Adrenal gland (tissue), 5 donors: ENCODE results near the gene MYO18A.
A peak's percentile ranks its signal among the peaks of the same experiment; 100 is the strongest.

Experiments used
- CTCF ChIP-seq, 6 experiments: fragments of 450-650 bp in 4 of 6; fragments of 200-600 bp in 2 of 6; sonication (generic) in 1 of 6; IDR thresholded peaks; 1 replicate in 5 of 6; 2 replicates in 1 of 6; pipeline versions ENCODE4 v1.5.1 to v1.8.0; 2016 to 2021; ENCODE audit warnings: antibody characterized with exemption in 6 of 6, mild to moderate bottlenecking in 2 of 6, moderate library complexity in 1 of 6
- POLR2A ChIP-seq, 2 donors: fragments of 450-650 bp; IDR thresholded peaks; one replicate each; pipeline ENCODE4 v1.6.1; 2017; ENCODE audit warnings: antibody characterized with exemption in 2 of 2, mild to moderate bottlenecking in 2 of 2, moderate library complexity in 1 of 2
- donor health status: DM: no; HTN: no; CAD: no.

GRCh38 chr17:29140051-29140621, 40.1 kb downstream of the MYO18A start:
- no peak for TF ChIP-seq CTCF (IDR thresholded peaks at IDR 0.05)
- peak in 1 of 2 donors; percentile 66 for TF ChIP-seq POLR2A (IDR thresholded peaks at IDR 0.05)
